ENCODE measurements around the gene KAT6B.

The KAT6B gene

DNA sequence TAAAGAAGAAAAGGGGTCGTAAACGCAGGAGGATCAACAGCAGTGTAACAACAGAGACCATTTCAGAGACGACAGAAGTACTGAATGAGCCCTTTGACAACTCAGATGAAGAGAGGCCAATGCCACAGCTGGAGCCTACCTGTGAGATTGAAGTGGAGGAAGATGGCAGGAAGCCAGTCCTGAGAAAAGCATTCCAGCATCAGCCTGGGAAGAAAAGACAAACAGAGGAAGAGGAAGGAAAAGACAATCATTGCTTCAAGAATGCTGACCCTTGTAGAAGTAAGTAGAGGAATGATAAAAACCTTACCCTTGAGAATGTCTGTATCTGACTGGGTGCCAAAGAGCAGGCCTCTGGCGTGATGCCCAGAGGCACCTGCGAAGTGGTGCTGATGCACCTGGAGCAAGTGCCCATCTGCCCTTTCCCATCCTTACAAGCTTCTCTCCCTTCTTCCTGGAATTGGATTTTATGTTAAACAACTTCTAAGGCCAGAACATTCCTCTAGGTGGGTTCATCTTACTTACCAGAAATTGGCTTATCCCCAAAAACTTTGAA lies 198.6 kb downstream of the KAT6B start:
- H3K27ac ChIP-seq = no peak overlapping the region
- no peak for TF ChIP-seq ZFX (IDR thresholded peaks at IDR 0.05; ENCODE audit: borderline replicate concordance)
- TF ChIP-seq, protein P1, sequence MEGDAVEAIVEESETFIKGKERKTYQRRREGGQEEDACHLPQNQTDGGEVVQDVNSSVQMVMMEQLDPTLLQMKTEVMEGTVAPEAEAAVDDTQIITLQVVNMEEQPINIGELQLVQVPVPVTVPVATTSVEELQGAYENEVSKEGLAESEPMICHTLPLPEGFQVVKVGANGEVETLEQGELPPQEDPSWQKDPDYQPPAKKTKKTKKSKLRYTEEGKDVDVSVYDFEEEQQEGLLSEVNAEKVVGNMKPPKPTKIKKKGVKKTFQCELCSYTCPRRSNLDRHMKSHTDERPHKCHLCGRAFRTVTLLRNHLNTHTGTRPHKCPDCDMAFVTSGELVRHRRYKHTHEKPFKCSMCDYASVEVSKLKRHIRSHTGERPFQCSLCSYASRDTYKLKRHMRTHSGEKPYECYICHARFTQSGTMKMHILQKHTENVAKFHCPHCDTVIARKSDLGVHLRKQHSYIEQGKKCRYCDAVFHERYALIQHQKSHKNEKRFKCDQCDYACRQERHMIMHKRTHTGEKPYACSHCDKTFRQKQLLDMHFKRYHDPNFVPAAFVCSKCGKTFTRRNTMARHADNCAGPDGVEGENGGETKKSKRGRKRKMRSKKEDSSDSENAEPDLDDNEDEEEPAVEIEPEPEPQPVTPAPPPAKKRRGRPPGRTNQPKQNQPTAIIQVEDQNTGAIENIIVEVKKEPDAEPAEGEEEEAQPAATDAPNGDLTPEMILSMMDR (IDR thresholded peaks at IDR 0.05) = no peak

GRCh38 chr10:75028049-75028448 lies 201.6 kb downstream of the KAT6B start:
- TF ChIP-seq, protein P1 (IDR thresholded peaks at IDR 0.05) = no peak
- TF ChIP-seq ZFX (IDR thresholded peaks at IDR 0.05; ENCODE audit: borderline replicate concordance) = no peak
- H3K27ac ChIP-seq = no peak overlapping the region

- TF ChIP-seq, protein P1 (IDR thresholded peaks at IDR 0.05) = no peak
- TF ChIP-seq ZFX (IDR thresholded peaks at IDR 0.05; ENCODE audit: borderline replicate concordance) = no peak
Observed at GRCh38 chr10:75028748-75029147, 202.3 kb downstream of the KAT6B start.

GRCh38 chr10:75029420-75029819 lies 203.0 kb downstream of the KAT6B start:
- no peak overlapping the region for H3K27ac ChIP-seq
- TF ChIP-seq ZFX (IDR thresholded peaks at IDR 0.05; ENCODE audit: borderline replicate concordance) = no peak
- TF ChIP-seq, protein P1 (IDR thresholded peaks at IDR 0.05) = no peak

More at GRCh38 chr10:75028748-75029147, 202.3 kb downstream of the KAT6B start:
- H3K27ac ChIP-seq = no peak overlapping the region

GRCh38 chr10:75029857-75030256 lies 203.5 kb downstream of the KAT6B start:
- H3K27ac ChIP-seq = no peak overlapping the region
- TF ChIP-seq ZFX (IDR thresholded peaks at IDR 0.05; ENCODE audit: borderline replicate concordance) = no peak
- TF ChIP-seq, protein P1 (IDR thresholded peaks at IDR 0.05) = no peak

DNA sequence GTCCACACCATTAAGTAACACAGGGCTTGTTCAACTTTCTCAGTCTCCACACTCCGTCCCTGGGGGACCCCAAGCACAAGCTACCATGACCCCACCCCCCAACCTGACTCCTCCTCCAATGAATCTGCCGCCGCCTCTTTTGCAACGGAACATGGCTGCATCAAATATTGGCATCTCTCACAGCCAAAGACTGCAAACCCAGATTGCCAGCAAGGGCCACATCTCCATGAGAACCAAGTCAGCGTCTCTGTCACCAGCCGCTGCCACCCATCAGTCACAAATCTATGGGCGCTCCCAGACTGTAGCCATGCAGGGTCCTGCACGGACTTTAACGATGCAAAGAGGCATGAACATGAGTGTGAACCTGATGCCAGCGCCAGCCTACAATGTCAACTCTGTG lies 204.0 kb downstream of the KAT6B start:
- H3K27ac ChIP-seq = no peak overlapping the region
- TF ChIP-seq ZFX (IDR thresholded peaks at IDR 0.05; ENCODE audit: borderline replicate concordance) = no peak
- TF ChIP-seq, protein P1 (IDR thresholded peaks at IDR 0.05) = no peak

- H3K27ac ChIP-seq = no peak overlapping the region
- TF ChIP-seq ZFX (IDR thresholded peaks at IDR 0.05; ENCODE audit: borderline replicate concordance) = no peak
- TF ChIP-seq, protein P1 (IDR thresholded peaks at IDR 0.05) = no peak
Observed at GRCh38 chr10:75032119-75032518, 205.7 kb downstream of the KAT6B start.

All from 22Rv1 (cell line).